Panc1 (cell line): ENCODE results near the gene MAML3. TPM values are rescaled to one million over a fixed set of nuclear protein-coding genes. Genes with fewer than 3 reads are reported as not detected.

Experiments used
- ATAC-seq: fragments of 200-7000 bp; cut with Tn5 transposase; 2 replicates; pipeline ENCODE4 v1.9.1; 2020; ENCODE audit warnings: mild to moderate bottlenecking, moderate library complexity
- BruUV-seq: library from RNA; stranded (reverse); fragments of 400-500 nt; replicated peaks from 2 replicates; lab custom pipeline; 2021; lab: Mats Ljungman, UMichigan
- CTCF ChIA-PET: fragments of 300-600 bp; sonication (Branson Sonifier 250); formaldehyde crosslinking; loops from one replicate; lab custom pipeline; 2022; ENCODE audit warnings: antibody characterized with exemption; lab: Charles Lee
- POLR2A ChIA-PET: fragments of 300-600 bp; sonication (Branson Sonifier 250); formaldehyde crosslinking; loops from one replicate; lab custom pipeline; 2022; ENCODE audit warnings: antibody characterized with exemption; lab: Charles Lee
- DNase-seq: peaks from one replicate; pipeline ENCODE4 v3.0.0-alpha.2; 2010; ENCODE audit warnings: low read depth, low spot score
- H3K27ac ChIP-seq: 2 replicates; pipeline ENCODE4 v1.5.1; 2011; ENCODE audit warnings: mild to moderate bottlenecking, low read length, inconsistent platforms
- H3K27me3 ChIP-seq: fragments of 200-500 bp; sonication (Bioruptor generic); 2 replicates; pipeline ENCODE4 v1.6.0; 2014; ENCODE audit warnings: low read length, inconsistent platforms; ENCODE audit not compliant: control insufficient read depth, insufficient read depth
- H3K36me3 ChIP-seq: fragments of 200-500 bp; sonication (Bioruptor generic); 2 replicates; pipeline ENCODE4 v1.5.1; 2014; ENCODE audit warnings: inconsistent platforms, mild to moderate bottlenecking, low read length, moderate library complexity; ENCODE audit not compliant: control insufficient read depth, insufficient read depth
- H3K4me1 ChIP-seq: 2 replicates; pipeline ENCODE4 v1.5.1; 2011; ENCODE audit warnings: inconsistent platforms, mild to moderate bottlenecking, low read length, moderate library complexity; ENCODE audit not compliant: control insufficient read depth, insufficient read depth
- H3K4me3 ChIP-seq, 2 experiments: 2 replicates each; pipeline ENCODE4 v1.5.1; 2011 to 2012; ENCODE audit warnings: low read depth in 2 of 2, low read length in 2 of 2, mild to moderate bottlenecking in 2 of 2, inconsistent platforms in 1 of 2, moderate library complexity in 1 of 2
- H3K9me3 ChIP-seq: fragments of 200-500 bp; sonication (Bioruptor generic); 2 replicates; pipeline ENCODE4 v1.5.1; 2014; ENCODE audit warnings: low read depth, mild to moderate bottlenecking, inconsistent platforms, low read length, moderate library complexity; ENCODE audit not compliant: control insufficient read depth, insufficient read depth
- CTCF ChIP-seq: fragments of 450-650 bp; IDR thresholded peaks from 2 replicates; pipeline ENCODE4 v1.5.1; 2017; ENCODE audit warnings: mild to moderate bottlenecking
- POLR2AphosphoS5 ChIP-seq: IDR thresholded peaks from 2 replicates; pipeline ENCODE4 v1.6.1; 2012; ENCODE audit warnings: mild to moderate bottlenecking, low read depth, low read length, moderate library complexity
- SIN3A ChIP-seq: IDR thresholded peaks from 2 replicates; pipeline ENCODE4 v1.6.1; 2012; ENCODE audit warnings: low read depth, mild to moderate bottlenecking, low read length, moderate library complexity, borderline replicate concordance; ENCODE audit not compliant: insufficient read depth
- TCF7L2 ChIP-seq: IDR thresholded peaks from 2 replicates; pipeline ENCODE4 v1.6.1; 2011; ENCODE audit warnings: mild to moderate bottlenecking, low read depth, low read length, inconsistent platforms
- in situ Hi-C: cut with HindIII; loops from 2 replicates; pipeline ENCODE4 v1.10.0; 2016; ENCODE audit warnings: low sequenced_read_pairs, low pct_unique_long_range_greater_than_20kb
- intact Hi-C: fragments of 100-400 bp; cut with micrococcal nuclease; formaldehyde crosslinking; loops from one replicate; pipeline ENCODE4 v1.10.0; 2022; ENCODE audit not compliant: unreplicated experiment
- total RNA-seq: library from RNA; stranded (reverse); gene quantifications from one replicate; pipeline ENCODE4 v1.2.1, GENCODE V29; 2021; ENCODE audit not compliant: unreplicated experiment
- TF ChIP-seq, protein P1 (sequence below), 2 experiments: IDR thresholded peaks; 2 replicates each; pipeline ENCODE4 v1.6.1; 2011 to 2012; ENCODE audit warnings: low read depth in 2 of 2, control low read depth in 1 of 2, low read length in 1 of 2, mild to moderate bottlenecking in 1 of 2, moderate library complexity in 1 of 2; ENCODE audit not compliant: insufficient read depth in 1 of 2

The MAML3 gene
- total RNA-seq, 1 experiment from 2014 or later = 7.7 TPM

- in situ Hi-C loops (no loop called here), intact Hi-C loops (no loop called here)
- Histone ChIP-seq H3K4me1 (peaks cover 18% of the 10 kb centered on the region), H3K4me3 (no peak overlapping the region), H3K9me3 (no peaks in the 10 kb centered on the region), H3K27ac (no peak overlapping the region), H3K27me3 (no peaks in the 10 kb centered on the region), H3K36me3 (no peaks in the 10 kb centered on the region)
- ChIA-PET POLR2A (no interaction called here), CTCF (no interaction called here)
- TF ChIP-seq POLR2AphosphoS5 (no peak), TCF7L2 (no peak), CTCF (no peak), SIN3A (no peak)
- TF ChIP-seq, protein P1, sequence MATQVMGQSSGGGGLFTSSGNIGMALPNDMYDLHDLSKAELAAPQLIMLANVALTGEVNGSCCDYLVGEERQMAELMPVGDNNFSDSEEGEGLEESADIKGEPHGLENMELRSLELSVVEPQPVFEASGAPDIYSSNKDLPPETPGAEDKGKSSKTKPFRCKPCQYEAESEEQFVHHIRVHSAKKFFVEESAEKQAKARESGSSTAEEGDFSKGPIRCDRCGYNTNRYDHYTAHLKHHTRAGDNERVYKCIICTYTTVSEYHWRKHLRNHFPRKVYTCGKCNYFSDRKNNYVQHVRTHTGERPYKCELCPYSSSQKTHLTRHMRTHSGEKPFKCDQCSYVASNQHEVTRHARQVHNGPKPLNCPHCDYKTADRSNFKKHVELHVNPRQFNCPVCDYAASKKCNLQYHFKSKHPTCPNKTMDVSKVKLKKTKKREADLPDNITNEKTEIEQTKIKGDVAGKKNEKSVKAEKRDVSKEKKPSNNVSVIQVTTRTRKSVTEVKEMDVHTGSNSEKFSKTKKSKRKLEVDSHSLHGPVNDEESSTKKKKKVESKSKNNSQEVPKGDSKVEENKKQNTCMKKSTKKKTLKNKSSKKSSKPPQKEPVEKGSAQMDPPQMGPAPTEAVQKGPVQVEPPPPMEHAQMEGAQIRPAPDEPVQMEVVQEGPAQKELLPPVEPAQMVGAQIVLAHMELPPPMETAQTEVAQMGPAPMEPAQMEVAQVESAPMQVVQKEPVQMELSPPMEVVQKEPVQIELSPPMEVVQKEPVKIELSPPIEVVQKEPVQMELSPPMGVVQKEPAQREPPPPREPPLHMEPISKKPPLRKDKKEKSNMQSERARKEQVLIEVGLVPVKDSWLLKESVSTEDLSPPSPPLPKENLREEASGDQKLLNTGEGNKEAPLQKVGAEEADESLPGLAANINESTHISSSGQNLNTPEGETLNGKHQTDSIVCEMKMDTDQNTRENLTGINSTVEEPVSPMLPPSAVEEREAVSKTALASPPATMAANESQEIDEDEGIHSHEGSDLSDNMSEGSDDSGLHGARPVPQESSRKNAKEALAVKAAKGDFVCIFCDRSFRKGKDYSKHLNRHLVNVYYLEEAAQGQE (IDR thresholded peaks at IDR 0.05; ENCODE audit: insufficient read depth in 1 of 2, low read depth in 2 of 2, low read length in 1 of 2) = no peak
- ATAC-seq (no peak), DNase-seq (no peak)
- no TSS peak for BruUV-seq
Measured at GRCh38 chr4:139898293-139898692, 255.7 kb downstream of the MAML3 start.

GRCh38 chr4:139896091-139896604 is 257.8 kb downstream of the MAML3 start:
- ATAC-seq (no peak), DNase-seq (no peak)
- no TSS peak for BruUV-seq
- intact Hi-C loops (no loop called here), in situ Hi-C loops (no loop called here)
- Histone ChIP-seq H3K36me3 (no peaks in the 10 kb centered on the region), H3K4me1 (peaks cover 4% of the 10 kb centered on the region), H3K27ac (no peak overlapping the region), H3K4me3 (no peak overlapping the region), H3K27me3 (no peaks in the 10 kb centered on the region), H3K9me3 (no peaks in the 10 kb centered on the region)
- ChIA-PET CTCF (no interaction called here), POLR2A (no interaction called here)
- TF ChIP-seq CTCF = no peak
- no peak for TF ChIP-seq SIN3A
- TF ChIP-seq POLR2AphosphoS5 = no peak
- TF ChIP-seq, protein P1 (IDR thresholded peaks at IDR 0.05; ENCODE audit: insufficient read depth in 1 of 2, low read depth in 2 of 2, low read length in 1 of 2) = no peak
- TF ChIP-seq TCF7L2 = no peak
